Neural progenitor cell (in vitro differentiated cells): ENCODE measurements around the gene ARMH2.
A peak's percentile ranks its signal among the peaks of the same experiment; 100 is the strongest.

Source experiments
- CTCF ChIP-seq: fragments of 200-600 bp; sonication (generic); IDR thresholded peaks from 2 replicates; pipeline ENCODE4 v1.5.1; 2017; ENCODE audit warnings: antibody characterized with exemption, mild to moderate bottlenecking
- EZH2 ChIP-seq: fragments of 200-600 bp; sonication (generic); IDR thresholded peaks from 2 replicates; pipeline ENCODE4 v1.6.1; 2017; ENCODE audit warnings: antibody characterized with exemption, mild to moderate bottlenecking, moderate library complexity

- peak; percentile 31 for TF ChIP-seq CTCF
- no peak for TF ChIP-seq EZH2
Measured at GRCh38 chr6:24766680-24767462, 31.8 kb downstream of the ARMH2 start.
